Brain microvascular endothelial cell (primary cell): Measurements from ENCODE around the gene CLSTN1.
"Not testable (repeated sequence)": the region's sequence is repeated elsewhere in the genome, so short reads cannot be mapped to it uniquely, and the experiment has no call there.

Experiments used
- DNase-seq: peaks from one replicate; pipeline ENCODE4 v3.0.0-alpha.2; 2020
- H3K27ac ChIP-seq: fragments of 250-450 bp; sonication (Bioruptor Pico); 2 replicates; pipeline ENCODE4 v1.5.1; 2020; ENCODE audit warnings: mild to moderate bottlenecking, moderate library complexity
- H3K27me3 ChIP-seq: fragments of 250-450 bp; sonication (Bioruptor Pico); replicated peaks from 2 replicates; pipeline ENCODE4 v1.5.1; 2020; ENCODE audit warnings: mild to moderate bottlenecking
- H3K36me3 ChIP-seq: fragments of 250-450 bp; sonication (Bioruptor Pico); replicated peaks from 2 replicates; pipeline ENCODE4 v1.5.1; 2020; ENCODE audit warnings: mild to moderate bottlenecking
- H3K4me3 ChIP-seq: 2 replicates; pipeline ENCODE4 v1.5.1; 2011; ENCODE audit warnings: low read depth, mild to moderate bottlenecking, control low read depth, low read length, moderate library complexity
- in situ Hi-C: cut with HindIII; loops from 2 replicates; pipeline ENCODE4 v1.10.0; 2017; ENCODE audit warnings: low sequenced_read_pairs, low pct_ligation_motif_present
- TF ChIP-seq, protein P1 (sequence below): IDR thresholded peaks from 2 replicates; pipeline ENCODE4 v1.5.1; 2011; ENCODE audit warnings: low read depth, mild to moderate bottlenecking, moderate library complexity, low read length, control low read depth, inconsistent platforms; ENCODE audit errors: missing control alignments

CLSTN1 gene

GRCh38 chr1:9768983-9769382, 54.8 kb downstream of the CLSTN1 start:
- TF ChIP-seq, protein P1, sequence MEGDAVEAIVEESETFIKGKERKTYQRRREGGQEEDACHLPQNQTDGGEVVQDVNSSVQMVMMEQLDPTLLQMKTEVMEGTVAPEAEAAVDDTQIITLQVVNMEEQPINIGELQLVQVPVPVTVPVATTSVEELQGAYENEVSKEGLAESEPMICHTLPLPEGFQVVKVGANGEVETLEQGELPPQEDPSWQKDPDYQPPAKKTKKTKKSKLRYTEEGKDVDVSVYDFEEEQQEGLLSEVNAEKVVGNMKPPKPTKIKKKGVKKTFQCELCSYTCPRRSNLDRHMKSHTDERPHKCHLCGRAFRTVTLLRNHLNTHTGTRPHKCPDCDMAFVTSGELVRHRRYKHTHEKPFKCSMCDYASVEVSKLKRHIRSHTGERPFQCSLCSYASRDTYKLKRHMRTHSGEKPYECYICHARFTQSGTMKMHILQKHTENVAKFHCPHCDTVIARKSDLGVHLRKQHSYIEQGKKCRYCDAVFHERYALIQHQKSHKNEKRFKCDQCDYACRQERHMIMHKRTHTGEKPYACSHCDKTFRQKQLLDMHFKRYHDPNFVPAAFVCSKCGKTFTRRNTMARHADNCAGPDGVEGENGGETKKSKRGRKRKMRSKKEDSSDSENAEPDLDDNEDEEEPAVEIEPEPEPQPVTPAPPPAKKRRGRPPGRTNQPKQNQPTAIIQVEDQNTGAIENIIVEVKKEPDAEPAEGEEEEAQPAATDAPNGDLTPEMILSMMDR = no peak
- Histone ChIP-seq H3K27ac (no peak overlapping the region), H3K27me3 (no peaks in the 10 kb centered on the region), H3K4me3 (no peak overlapping the region), H3K36me3 (no peaks in the 10 kb centered on the region)
- in situ Hi-C loops = no loop called here
- no peak for DNase-seq

DNA sequence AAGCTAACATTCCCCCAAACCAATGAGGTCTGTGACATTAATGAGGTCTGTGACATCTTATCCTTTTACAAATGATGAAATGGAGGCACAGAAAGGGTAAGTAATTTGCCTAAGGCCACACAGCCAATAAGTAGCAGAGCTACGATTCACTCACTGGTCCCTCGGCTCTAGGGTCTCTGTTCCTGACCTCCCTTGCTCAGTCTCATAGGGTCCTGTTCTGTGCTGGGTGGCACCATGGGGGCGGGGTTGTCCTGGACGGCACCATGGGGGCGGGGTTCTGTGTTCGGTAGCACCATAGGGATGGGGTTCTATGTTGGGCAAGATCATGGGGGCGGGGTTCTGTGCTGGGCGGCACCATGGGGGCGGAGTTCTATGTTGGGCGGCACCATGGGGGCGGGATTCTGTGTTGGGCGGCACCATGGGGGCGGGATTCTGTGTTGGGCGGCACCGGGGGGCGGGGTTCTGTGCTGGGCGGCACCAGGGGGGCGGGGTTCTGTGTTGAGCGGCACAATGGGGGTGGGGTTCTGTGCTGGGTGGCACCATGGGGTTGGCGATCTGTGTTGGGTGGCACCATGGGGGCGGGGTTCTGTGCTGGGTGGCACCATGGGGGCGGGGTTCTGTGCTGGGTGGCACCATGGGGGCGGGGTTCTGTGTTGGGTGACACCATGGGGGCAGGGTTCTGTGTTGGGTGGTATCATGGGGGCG, 55.6 kb downstream of the CLSTN1 start:
- H3K27ac ChIP-seq = no peak overlapping the region
- no peaks in the 10 kb centered on the region for H3K27me3 ChIP-seq
- no peak for DNase-seq

GRCh38 chr1:9766759-9767442, 56.9 kb downstream of the CLSTN1 start:
- Histone ChIP-seq H3K27ac (peak overlapping the region; percentile 94), H3K4me3 (no peak overlapping the region), H3K36me3 (peaks cover 2% of the 10 kb centered on the region), H3K27me3 (no peaks in the 10 kb centered on the region)
- in situ Hi-C loops = no loop called here
- peak; percentile 100 for DNase-seq
- TF ChIP-seq, protein P1 = no peak

More for the DNA sequence above, 55.6 kb downstream of the CLSTN1 start:
- in situ Hi-C loops = no loop called here
- Histone ChIP-seq H3K4me3 (no peak overlapping the region), H3K36me3 (no peaks in the 10 kb centered on the region)
- TF ChIP-seq, protein P1 = no peak

DNA sequence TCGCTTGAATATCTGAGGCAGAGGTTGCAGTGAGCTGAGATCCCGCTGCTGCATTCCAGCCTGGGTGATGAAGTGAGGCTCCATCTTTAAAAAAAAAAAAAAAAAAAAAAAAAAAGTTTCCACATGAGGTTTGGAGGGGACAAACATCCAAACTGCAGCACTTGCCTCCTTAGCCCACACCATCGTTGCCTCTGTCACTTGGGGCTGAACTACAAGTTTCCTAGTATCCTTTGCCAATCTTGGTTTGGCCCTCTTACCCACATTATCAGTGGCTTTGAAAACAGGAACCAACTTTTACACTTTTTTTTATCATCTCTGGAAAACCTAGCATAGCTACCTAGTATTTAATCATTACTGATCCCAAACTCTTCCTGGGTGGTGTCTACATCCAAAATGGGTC, 59.2 kb downstream of the CLSTN1 start:
- H3K27ac ChIP-seq = no peak overlapping the region
- no peaks in the 10 kb centered on the region for H3K27me3 ChIP-seq
- peaks cover 5% of the 10 kb centered on the region for H3K36me3 ChIP-seq
- TF ChIP-seq, protein P1 = no peak
- in situ Hi-C loops = no loop called here
- no peak overlapping the region for H3K4me3 ChIP-seq
- DNase-seq = no peak

- Histone ChIP-seq H3K27ac (no peak overlapping the region), H3K36me3 (peaks cover 5% of the 10 kb centered on the region), H3K27me3 (no peaks in the 10 kb centered on the region), H3K4me3 (no peak overlapping the region)
- in situ Hi-C loops = no loop called here
- DNase-seq = no peak
- TF ChIP-seq, protein P1 = no peak
Observed at GRCh38 chr1:9763914-9764313, 59.9 kb downstream of the CLSTN1 start.

DNA sequence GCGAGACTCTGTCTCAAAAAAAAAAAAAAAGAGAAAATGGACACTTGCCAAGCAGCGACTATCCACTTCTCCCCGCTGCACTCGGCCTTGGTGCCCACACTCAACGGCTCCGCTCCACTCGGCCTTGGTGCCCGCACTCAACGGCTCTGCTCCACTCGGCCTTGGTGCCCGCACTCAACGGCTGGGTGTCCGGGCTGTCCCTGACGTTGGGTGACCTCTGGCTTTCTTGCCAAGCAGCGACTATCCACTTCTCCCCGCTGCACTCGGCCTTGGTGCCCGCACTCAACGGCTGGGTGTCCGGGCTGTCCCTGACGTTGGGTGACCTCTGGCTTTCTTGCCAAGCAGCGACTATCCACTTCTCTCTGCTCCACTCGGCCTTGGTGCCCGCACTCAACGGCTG, 61.3 kb downstream of the CLSTN1 start:
- in situ Hi-C loops, H3K27me3 ChIP-seq, DNase-seq, H3K4me3 ChIP-seq, H3K27ac ChIP-seq, H3K36me3 ChIP-seq: not testable (repeated sequence)
